ENCODE measurements around the gene CPLX4. TPM values are rescaled to one million over a fixed set of nuclear protein-coding genes. Genes with fewer than 3 reads are reported as not detected.

CPLX4 gene
- total and polyA plus RNA-seq, 2 of the 8 experiments (the other 6 are each of a cell fraction or from before 2014, with no cell fraction given) = not detected

- H3K4me3 ChIP-seq (ENCODE audit: extremely low read depth in 1 of 4, insufficient read depth in 2 of 4, low read depth in 3 of 4, low read length in 4 of 4) = no peak overlapping the region
- no peak overlapping the region for H3K18ac ChIP-seq (ENCODE audit: extremely low read depth, low read length)
- peaks cover 0 to 36% of the 10 kb centered on the region in 2 experiments; a peak in 2 of 4 replicates for H3K79me2 ChIP-seq (ENCODE audit: control insufficient read depth in 1 of 2, insufficient read depth in 2 of 2, low read length in 2 of 2)
- H2AFZ ChIP-seq (ENCODE audit: low read length) = no peak overlapping the region
- H3K4ac ChIP-seq (replicated peaks; ENCODE audit: insufficient read length, low read depth, low read length) = no peak overlapping the region
- no peak overlapping the region for H2AK5ac ChIP-seq (ENCODE audit: low read depth, low read length)
- no peak overlapping the region for H2BK20ac ChIP-seq (ENCODE audit: low read length)
- H2BK15ac ChIP-seq (ENCODE audit: low read length) = no peak overlapping the region
- H4K91ac ChIP-seq (replicated peaks; ENCODE audit: insufficient read length, low read length) = no peak overlapping the region
- POLR2A ChIA-PET (ENCODE audit: partially characterized antibody) = no interaction called here
- CTCF ChIA-PET (ENCODE audit: partially characterized antibody) = no interaction called here
- no peak overlapping the region for H3K23ac ChIP-seq (ENCODE audit: insufficient read length)
- DNase-seq (ENCODE audit: low read depth in 1 of 2, low spot score in 2 of 2) (no peak), FAIRE-seq (no peak)
- no peak overlapping the region for H3K56ac ChIP-seq (replicated peaks; ENCODE audit: insufficient read length, low read depth, low read length)
- H3K4me2 ChIP-seq (ENCODE audit: insufficient read depth in 1 of 2, low read depth in 2 of 2, low read length in 2 of 2) = no peak overlapping the region
- H3K9ac ChIP-seq (replicated peaks in 1 of 4; ENCODE audit: extremely low read depth in 1 of 4, low read depth in 3 of 4, low read length in 3 of 4) = no peak overlapping the region
- no peaks in the 10 kb centered on the region; the same call in 1 of the 2 replicates for H3K79me1 ChIP-seq (ENCODE audit: low read depth, low read length)
- H2BK5ac ChIP-seq (ENCODE audit: low read depth, low read length) = no peak overlapping the region
- no peaks in the 10 kb centered on the region for H3K23me2 ChIP-seq (ENCODE audit: low read depth, low read length)
- H4K8ac ChIP-seq (ENCODE audit: extremely low read depth, insufficient read depth, low read length) = no peak overlapping the region
- H4K20me1 ChIP-seq (replicated peaks in 1 of 2; ENCODE audit: control insufficient read depth in 1 of 2, insufficient read depth in 2 of 2, low read length in 2 of 2) = peaks cover 4 to 6% of the 10 kb centered on the region in 2 experiments
- H3K27me3 ChIP-seq (replicated peaks in 1 of 4; ENCODE audit: control insufficient read depth in 3 of 4, extremely low read depth in 1 of 4, insufficient read depth in 3 of 4, low read length in 3 of 4) = no peaks in the 10 kb centered on the region
- H3K36me3 ChIP-seq (ENCODE audit: control insufficient read depth in 2 of 4, insufficient read depth in 4 of 4, low read length in 3 of 4) = peaks cover 9 to 57% (median 38%) of the 10 kb centered on the region in 4 experiments
- no peaks in the 10 kb centered on the region for H3K9me3 ChIP-seq (ENCODE audit: insufficient read depth in 2 of 2, low read depth in 1 of 2, low read length in 1 of 2)
- H3K4me1 ChIP-seq (replicated peaks in 1 of 4; ENCODE audit: control insufficient read depth in 3 of 4, insufficient read depth in 4 of 4, low read length in 3 of 4) = no peaks in the 10 kb centered on the region
- H2BK12ac ChIP-seq (ENCODE audit: low read depth, low read length) = no peak overlapping the region
- no peak overlapping the region for H3K14ac ChIP-seq (ENCODE audit: insufficient read length)
- H2BK120ac ChIP-seq (replicated peaks; ENCODE audit: low read depth, low read length) = no peak overlapping the region
- H3K27ac ChIP-seq (ENCODE audit: low read depth, low read length) = no peak overlapping the region
- H4K5ac ChIP-seq (ENCODE audit: insufficient read length, low read depth, low read length) = no peak overlapping the region
- TF ChIP-seq TAF7 (optimal IDR thresholded peaks at IDR 0.05; ENCODE audit: borderline replicate concordance, low read depth, low read length) = no peak
- no peak for TF ChIP-seq BACH1 (IDR thresholded peaks at IDR 0.05; ENCODE audit: low read length)
- TF ChIP-seq JUND (IDR thresholded peaks at IDR 0.05; ENCODE audit: low read length) = no peak
- no peak for TF ChIP-seq MAFK (IDR thresholded peaks at IDR 0.05; ENCODE audit: low read depth, low read length)
- TF ChIP-seq SAP30 (IDR thresholded peaks at IDR 0.05; ENCODE audit: insufficient read depth, insufficient replicate concordance, low read length) = no peak
- TF ChIP-seq CTCF (IDR thresholded peaks at IDR 0.05; ENCODE audit: control extremely low read depth in 1 of 3, insufficient read depth in 1 of 3, low read depth in 1 of 3, low read length in 3 of 3) = no peak
- no peak for TF ChIP-seq ZNF274 (IDR thresholded peaks at IDR 0.05; ENCODE audit: borderline replicate concordance, extremely low read depth, low read length)
- TF ChIP-seq GABPA (IDR thresholded peaks at IDR 0.05; ENCODE audit: borderline replicate concordance, insufficient read depth, low read length) = no peak
- TF ChIP-seq KDM4A (IDR thresholded peaks at IDR 0.05; ENCODE audit: low read depth, low read length, severe bottlenecking) = no peak
- no peak for TF ChIP-seq SRF (IDR thresholded peaks at IDR 0.05; ENCODE audit: low read depth, low read length)
- TF ChIP-seq FOSL1 (IDR thresholded peaks at IDR 0.05; ENCODE audit: insufficient read depth, low read depth, low read length) = no peak
- TF ChIP-seq SIRT6 (IDR thresholded peaks at IDR 0.05; ENCODE audit: low read length) = no peak
- TF ChIP-seq CEBPB (IDR thresholded peaks at IDR 0.05; ENCODE audit: low read depth, low read length) = no peak
- TF ChIP-seq SUZ12 (IDR thresholded peaks at IDR 0.05; ENCODE audit: low read length) = no peak
These were observed 22.4 kb upstream of the CPLX4 start for GRCh38 chr18:59340817-59341216.

Data from H1 (cell line).